Measurements from ENCODE around the gene MOB2.

MOB2 gene

DNA sequence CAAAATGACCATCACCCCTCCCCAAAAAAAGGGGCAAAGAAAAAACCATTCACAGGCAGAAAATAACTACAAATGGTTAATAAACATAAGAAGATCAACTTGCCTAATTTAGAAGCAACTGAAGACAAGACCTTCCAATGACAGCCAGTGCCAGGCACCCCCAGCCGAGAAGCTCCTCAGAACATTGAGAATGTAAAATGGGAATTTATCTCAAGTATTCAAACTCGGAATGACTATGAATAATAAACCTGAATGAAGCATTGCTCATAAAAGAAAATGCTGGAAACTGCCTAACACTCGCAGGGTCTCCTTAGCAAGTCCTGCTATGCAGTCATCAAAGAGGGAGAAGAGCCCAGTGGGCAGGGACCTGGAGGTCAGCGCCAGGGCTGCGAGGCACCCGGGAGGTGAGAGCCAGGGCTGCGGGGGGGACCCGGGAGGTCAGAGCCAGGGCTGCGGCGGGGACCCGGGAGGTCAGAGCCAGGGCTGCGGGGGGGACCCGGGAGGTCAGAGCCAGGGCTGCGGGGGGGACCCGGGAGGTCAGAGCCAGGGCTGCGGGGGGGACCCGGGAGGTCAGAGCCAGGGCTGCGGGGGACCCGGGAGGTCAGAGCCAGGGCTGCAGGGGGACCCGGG, 23.2 kb upstream of the MOB2 start:
- TF ChIP-seq, protein P1, sequence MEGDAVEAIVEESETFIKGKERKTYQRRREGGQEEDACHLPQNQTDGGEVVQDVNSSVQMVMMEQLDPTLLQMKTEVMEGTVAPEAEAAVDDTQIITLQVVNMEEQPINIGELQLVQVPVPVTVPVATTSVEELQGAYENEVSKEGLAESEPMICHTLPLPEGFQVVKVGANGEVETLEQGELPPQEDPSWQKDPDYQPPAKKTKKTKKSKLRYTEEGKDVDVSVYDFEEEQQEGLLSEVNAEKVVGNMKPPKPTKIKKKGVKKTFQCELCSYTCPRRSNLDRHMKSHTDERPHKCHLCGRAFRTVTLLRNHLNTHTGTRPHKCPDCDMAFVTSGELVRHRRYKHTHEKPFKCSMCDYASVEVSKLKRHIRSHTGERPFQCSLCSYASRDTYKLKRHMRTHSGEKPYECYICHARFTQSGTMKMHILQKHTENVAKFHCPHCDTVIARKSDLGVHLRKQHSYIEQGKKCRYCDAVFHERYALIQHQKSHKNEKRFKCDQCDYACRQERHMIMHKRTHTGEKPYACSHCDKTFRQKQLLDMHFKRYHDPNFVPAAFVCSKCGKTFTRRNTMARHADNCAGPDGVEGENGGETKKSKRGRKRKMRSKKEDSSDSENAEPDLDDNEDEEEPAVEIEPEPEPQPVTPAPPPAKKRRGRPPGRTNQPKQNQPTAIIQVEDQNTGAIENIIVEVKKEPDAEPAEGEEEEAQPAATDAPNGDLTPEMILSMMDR (conservative IDR thresholded peaks at IDR 0.05; ENCODE audit: low read depth, low read length) = no peak
- Histone ChIP-seq H3K4me2 (no peak overlapping the region), H3K79me2 (ENCODE audit: insufficient read depth, low read depth) (no peaks in the 10 kb centered on the region), H3K27ac (no peak overlapping the region), H3K36me3 (ENCODE audit: insufficient read depth) (no peaks in the 10 kb centered on the region), H3K9ac (no peak overlapping the region), H2AFZ (ENCODE audit: low read depth) (no peak overlapping the region), H3K4me1 (ENCODE audit: low read depth, poor library complexity, severe bottlenecking) (no peaks in the 10 kb centered on the region), H4K20me1 (ENCODE audit: insufficient read depth) (no peaks in the 10 kb centered on the region), H3K4me3 (IDR thresholded peaks at IDR 0.05; ENCODE audit: insufficient read depth, low read depth, low read length) (no peak overlapping the region), H3K27me3 (ENCODE audit: insufficient read depth, low read depth) (no peaks in the 10 kb centered on the region)

DNA sequence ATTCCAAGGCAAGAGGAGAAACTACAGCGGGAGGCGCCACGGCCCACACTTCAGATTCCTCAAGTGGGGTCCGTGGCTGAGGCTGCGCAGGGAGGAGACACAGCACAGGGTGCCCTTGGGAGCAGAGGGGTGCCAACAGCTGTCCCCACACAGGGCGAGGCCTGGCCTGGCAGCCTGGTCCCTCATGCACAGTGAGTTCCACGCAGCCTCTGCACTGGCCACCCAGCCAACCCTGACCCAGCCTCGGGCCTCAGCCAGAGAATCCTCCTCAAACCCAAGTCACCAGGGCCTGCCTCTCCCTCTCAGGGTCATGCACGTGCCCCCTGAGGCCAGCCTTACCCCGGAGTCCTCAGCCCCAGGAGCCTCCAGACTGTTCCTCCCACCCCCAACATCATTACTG, 22.4 kb upstream of the MOB2 start:
- Histone ChIP-seq H3K4me2 (no peak overlapping the region), H3K9ac (no peak overlapping the region), H3K4me1 (ENCODE audit: low read depth, poor library complexity, severe bottlenecking) (no peaks in the 10 kb centered on the region), H2AFZ (ENCODE audit: low read depth) (no peak overlapping the region), H3K27ac (no peak overlapping the region), H3K79me2 (ENCODE audit: insufficient read depth, low read depth) (no peaks in the 10 kb centered on the region), H3K36me3 (ENCODE audit: insufficient read depth) (no peaks in the 10 kb centered on the region), H3K27me3 (ENCODE audit: insufficient read depth, low read depth) (no peaks in the 10 kb centered on the region), H4K20me1 (ENCODE audit: insufficient read depth) (no peaks in the 10 kb centered on the region), H3K4me3 (IDR thresholded peaks at IDR 0.05; ENCODE audit: insufficient read depth, low read depth, low read length) (no peak overlapping the region)
- TF ChIP-seq, protein P1 (conservative IDR thresholded peaks at IDR 0.05; ENCODE audit: low read depth, low read length) = no peak

DNA sequence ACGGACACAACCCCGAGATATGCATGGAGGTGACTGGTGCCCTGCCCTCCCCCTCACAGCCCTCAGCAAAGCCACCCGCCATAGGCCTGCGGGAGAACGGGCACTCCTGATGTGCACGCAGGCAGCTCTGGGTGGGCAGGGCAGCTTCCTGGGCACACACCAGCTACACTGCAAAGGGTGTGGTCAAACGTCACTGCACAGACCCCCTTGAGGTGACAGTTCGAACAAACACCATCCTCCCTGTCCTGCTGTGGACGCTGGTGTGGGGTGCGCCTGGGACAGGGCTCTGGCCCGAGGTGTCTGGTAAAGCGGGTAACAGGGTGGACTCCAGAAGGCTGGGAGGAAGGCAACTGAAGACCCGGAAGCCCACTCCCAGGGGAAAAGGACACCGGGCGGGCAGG, 21.9 kb upstream of the MOB2 start:
- no peaks in the 10 kb centered on the region for H4K20me1 ChIP-seq (ENCODE audit: insufficient read depth)
- H3K27ac ChIP-seq = no peak overlapping the region
- H3K4me3 ChIP-seq (IDR thresholded peaks at IDR 0.05; ENCODE audit: insufficient read depth, low read depth, low read length) = no peak overlapping the region
- no peak overlapping the region for H2AFZ ChIP-seq (ENCODE audit: low read depth)
- no peaks in the 10 kb centered on the region for H3K27me3 ChIP-seq (ENCODE audit: insufficient read depth, low read depth)
- TF ChIP-seq, protein P1 (conservative IDR thresholded peaks at IDR 0.05; ENCODE audit: low read depth, low read length) = no peak
- no peaks in the 10 kb centered on the region for H3K36me3 ChIP-seq (ENCODE audit: insufficient read depth)
- H3K9ac ChIP-seq = no peak overlapping the region
- H3K4me1 ChIP-seq (ENCODE audit: low read depth, poor library complexity, severe bottlenecking) = no peaks in the 10 kb centered on the region
- no peak overlapping the region for H3K4me2 ChIP-seq
- no peaks in the 10 kb centered on the region for H3K79me2 ChIP-seq (ENCODE audit: insufficient read depth, low read depth)

DNA sequence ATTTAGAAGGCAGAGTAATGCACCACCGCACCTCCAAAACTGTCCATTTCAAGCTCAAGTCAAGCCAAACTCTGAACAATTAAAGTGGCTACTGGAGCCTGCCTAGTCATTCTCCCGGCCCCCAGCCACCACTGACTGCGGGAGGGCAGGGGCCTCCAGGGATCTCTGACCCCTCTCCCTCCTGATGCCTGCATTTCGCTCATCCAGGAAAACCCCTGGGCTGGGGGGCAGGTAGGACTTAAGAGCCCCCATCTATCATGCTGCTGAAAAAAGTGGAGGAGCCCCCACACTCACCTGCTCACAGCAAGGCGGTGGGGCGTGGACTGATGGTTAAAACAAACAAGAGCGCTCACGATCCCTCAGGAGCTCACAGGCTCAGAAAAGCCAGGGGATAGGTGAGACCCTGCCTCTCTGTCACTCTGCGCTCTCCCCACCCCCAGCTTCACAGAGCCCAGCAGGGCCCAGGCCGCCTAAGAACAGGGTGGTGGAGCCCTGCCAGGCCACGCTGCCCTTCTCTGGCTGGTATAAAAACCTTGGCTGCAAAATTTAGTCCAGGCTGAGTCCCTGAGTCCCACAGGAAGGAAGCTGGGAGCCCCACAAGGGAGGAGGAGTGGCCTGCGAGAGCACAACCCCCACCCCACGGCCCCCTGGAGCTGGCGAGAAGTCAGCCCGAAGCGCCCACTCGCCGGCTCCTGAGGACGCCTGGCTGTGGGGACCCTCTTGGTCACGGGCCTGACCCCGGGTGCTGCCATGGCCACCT, 21.0 kb upstream of the MOB2 start:
- no peaks in the 10 kb centered on the region for H3K4me1 ChIP-seq (ENCODE audit: low read depth, poor library complexity, severe bottlenecking)
- H3K27me3 ChIP-seq (ENCODE audit: insufficient read depth, low read depth) = no peaks in the 10 kb centered on the region
- no peaks in the 10 kb centered on the region for H4K20me1 ChIP-seq (ENCODE audit: insufficient read depth)
- TF ChIP-seq, protein P1 (conservative IDR thresholded peaks at IDR 0.05; ENCODE audit: low read depth, low read length) = no peak
- no peak overlapping the region for H3K4me2 ChIP-seq
- H3K27ac ChIP-seq = no peak overlapping the region
- H3K4me3 ChIP-seq (IDR thresholded peaks at IDR 0.05; ENCODE audit: insufficient read depth, low read depth, low read length) = no peak overlapping the region
- H3K79me2 ChIP-seq (ENCODE audit: insufficient read depth, low read depth) = no peaks in the 10 kb centered on the region
- H2AFZ ChIP-seq (ENCODE audit: low read depth) = no peak overlapping the region
- no peak overlapping the region for H3K9ac ChIP-seq
- H3K36me3 ChIP-seq (ENCODE audit: insufficient read depth) = no peaks in the 10 kb centered on the region
